Uterus (tissue), 4 donors: ENCODE data around the gene CCDC54. TPM values are rescaled to one million over a fixed set of nuclear protein-coding genes. Genes with fewer than 3 reads are reported as not detected.
"Not testable (repeated sequence)": the region's sequence is repeated elsewhere in the genome, so short reads cannot be mapped to it uniquely, and the experiment has no call there.

ENCODE experiments used
- DNase-seq, 2 donors: peaks; one replicate each; pipeline ENCODE4 v3.0.0-alpha.2; 2019 to 2020
- H3K27ac ChIP-seq, 2 donors: fragments of 200-600 bp; sonication (generic); 1 replicate in 1 of 2; 2 replicates in 1 of 2; pipeline ENCODE4 v1.5.1; 2016 to 2018
- H3K27me3 ChIP-seq, 2 donors: fragments of 200-600 bp; sonication (generic); one replicate each; pipeline ENCODE4 v1.5.1; 2018 to 2019; ENCODE audit warnings: control low read depth in 1 of 2
- H3K36me3 ChIP-seq, 2 donors: fragments of 200-600 bp; sonication (generic); one replicate each; pipeline ENCODE4 v1.5.1; 2019; ENCODE audit warnings: control low read depth in 1 of 2
- H3K4me1 ChIP-seq, 2 donors: fragments of 200-600 bp; sonication (generic); one replicate each; pipeline ENCODE4 v1.5.1; 2018 to 2019; ENCODE audit warnings: control low read depth in 1 of 2
- H3K4me3 ChIP-seq, 2 donors: fragments of 200-600 bp; sonication (generic); 1 replicate in 1 of 2; 2 replicates in 1 of 2; pipeline ENCODE4 v1.5.1; 2018 to 2019; ENCODE audit warnings: mild to moderate bottlenecking in 1 of 2
- H3K9me3 ChIP-seq, 2 donors: fragments of 200-600 bp; sonication (generic); one replicate each; pipeline ENCODE4 v1.5.1; 2019; ENCODE audit warnings: control low read depth in 1 of 2
- POLR2A ChIP-seq, 2 donors: fragments of 450-650 bp; IDR thresholded peaks; one replicate each; pipeline ENCODE4 v1.6.1; 2016; ENCODE audit warnings: antibody characterized with exemption in 2 of 2, mild to moderate bottlenecking in 1 of 2, moderate library complexity in 1 of 2
- intact Hi-C: fragments of 100-400 bp; cut with DNase I; formaldehyde crosslinking; loops from one replicate; pipeline ENCODE4 v1.15.1; 2023; ENCODE audit warnings: low total_unique reads
- total RNA-seq, 4 donors: library from RNA; depleted of rRNA in 3 of 4; stranded (reverse); fragments of >200 nt in 3 of 4; gene quantifications; one replicate each; pipeline versions ENCODE4 v1.1.0 to v1.2.4, GENCODE V29; 2014 to 2023
- TF ChIP-seq, protein P1 (sequence below), 4 experiments: fragments of 200-600 bp in 2 of 4; fragments of 450-650 bp in 2 of 4; sonication (generic) in 2 of 4; IDR thresholded peaks; one replicate each; pipeline ENCODE4 v1.5.1; 2016 to 2019; ENCODE audit warnings: antibody characterized with exemption in 4 of 4, mild to moderate bottlenecking in 2 of 4, moderate library complexity in 1 of 4
- donor health status: DM: yes; HTN: yes; CAD: no.

Gene CCDC54
- not detected for total RNA-seq

DNA sequence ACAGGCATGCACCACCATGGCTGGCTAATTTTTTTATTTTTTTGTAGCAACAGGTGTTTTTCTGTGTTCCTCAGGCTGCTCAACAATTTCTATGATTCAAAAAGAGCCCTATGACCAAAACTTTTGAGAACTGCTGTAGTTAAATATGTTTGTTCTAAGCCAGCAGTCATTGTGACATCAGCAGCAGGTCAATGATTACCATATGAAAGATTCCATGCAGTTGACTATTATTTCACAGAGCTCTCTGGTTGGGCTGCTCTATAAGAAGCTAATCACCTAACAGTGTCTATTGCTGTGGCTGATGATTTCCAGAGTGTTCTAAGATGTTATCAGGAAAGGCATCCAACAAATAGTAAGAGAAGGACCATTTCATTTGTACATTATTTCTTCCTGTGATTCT lies at the start of gene CCDC54:
Gene CCDC54 (plus strand): TSS at position 289 of the 400 bp plus-strand sequence. CDS start 149 bp downstream, outside the sequence.
- Histone ChIP-seq H3K4me1 (no peaks in the 10 kb centered on the region), H3K9me3 (no peaks in the 10 kb centered on the region), H3K27me3 (no peaks in the 10 kb centered on the region), H3K4me3 (no peak within 1 kb of the TSS), H3K27ac (no peak within 1 kb of the TSS), H3K36me3 (no peaks in the 10 kb centered on the region)
- TF ChIP-seq POLR2A (IDR thresholded peaks at IDR 0.05) = no peak
- TF ChIP-seq, protein P1, sequence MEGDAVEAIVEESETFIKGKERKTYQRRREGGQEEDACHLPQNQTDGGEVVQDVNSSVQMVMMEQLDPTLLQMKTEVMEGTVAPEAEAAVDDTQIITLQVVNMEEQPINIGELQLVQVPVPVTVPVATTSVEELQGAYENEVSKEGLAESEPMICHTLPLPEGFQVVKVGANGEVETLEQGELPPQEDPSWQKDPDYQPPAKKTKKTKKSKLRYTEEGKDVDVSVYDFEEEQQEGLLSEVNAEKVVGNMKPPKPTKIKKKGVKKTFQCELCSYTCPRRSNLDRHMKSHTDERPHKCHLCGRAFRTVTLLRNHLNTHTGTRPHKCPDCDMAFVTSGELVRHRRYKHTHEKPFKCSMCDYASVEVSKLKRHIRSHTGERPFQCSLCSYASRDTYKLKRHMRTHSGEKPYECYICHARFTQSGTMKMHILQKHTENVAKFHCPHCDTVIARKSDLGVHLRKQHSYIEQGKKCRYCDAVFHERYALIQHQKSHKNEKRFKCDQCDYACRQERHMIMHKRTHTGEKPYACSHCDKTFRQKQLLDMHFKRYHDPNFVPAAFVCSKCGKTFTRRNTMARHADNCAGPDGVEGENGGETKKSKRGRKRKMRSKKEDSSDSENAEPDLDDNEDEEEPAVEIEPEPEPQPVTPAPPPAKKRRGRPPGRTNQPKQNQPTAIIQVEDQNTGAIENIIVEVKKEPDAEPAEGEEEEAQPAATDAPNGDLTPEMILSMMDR (IDR thresholded peaks at IDR 0.05) = no peak
- intact Hi-C loops = no loop called here
- DNase-seq = no peak

DNA sequence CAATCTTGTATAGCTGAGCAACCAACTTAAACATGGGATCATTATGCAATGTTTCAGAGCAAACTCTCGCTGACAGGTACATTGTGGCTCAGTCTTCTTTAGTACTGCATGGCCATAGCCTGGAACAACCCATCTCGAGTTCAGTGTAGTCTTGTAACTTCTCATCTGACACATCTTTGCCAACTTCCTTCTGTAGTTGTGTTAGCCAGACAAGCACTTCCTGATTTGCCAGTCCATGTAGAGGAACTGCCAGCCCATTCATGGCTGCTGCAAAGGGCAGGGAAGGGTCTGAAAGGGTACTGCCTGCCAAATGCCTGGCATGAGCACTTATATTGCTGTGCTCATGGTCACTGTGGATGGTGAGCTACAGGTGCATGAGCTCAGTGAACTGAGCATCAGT lies 49.2 kb upstream of the CCDC54 start:
- Histone ChIP-seq H3K4me1 (no peaks in the 10 kb centered on the region), H3K36me3 (no peaks in the 10 kb centered on the region), H3K27ac (no peak overlapping the region), H3K27me3 (no peaks in the 10 kb centered on the region), H3K9me3 (no peaks in the 10 kb centered on the region), H3K4me3 (no peak overlapping the region)
- no peak for DNase-seq
- TF ChIP-seq POLR2A (IDR thresholded peaks at IDR 0.05) = no peak
- TF ChIP-seq, protein P1 (IDR thresholded peaks at IDR 0.05) = no peak
- intact Hi-C loops = no loop called here

DNA sequence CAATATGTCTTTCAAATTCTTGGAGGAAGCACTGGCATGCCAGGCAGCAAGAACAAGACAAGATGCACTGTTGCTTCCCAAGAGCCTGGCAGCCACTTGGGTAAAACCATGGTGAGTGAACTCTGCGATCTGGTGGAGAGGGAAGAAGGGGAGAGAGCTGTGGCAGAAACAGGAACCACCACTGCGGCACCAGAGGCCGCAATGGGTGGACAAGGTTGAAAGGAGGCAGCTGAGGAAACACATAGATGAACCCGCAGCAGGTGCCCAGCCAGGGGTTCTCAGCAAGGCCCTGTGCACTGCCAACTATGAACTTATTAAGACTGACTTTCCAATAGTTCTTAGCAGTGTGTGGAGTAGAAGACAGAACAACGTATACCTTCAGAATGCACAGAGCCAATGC lies 48.2 kb upstream of the CCDC54 start:
- no peaks in the 10 kb centered on the region for H3K9me3 ChIP-seq
- TF ChIP-seq, protein P1 (IDR thresholded peaks at IDR 0.05) = no peak
- TF ChIP-seq POLR2A (IDR thresholded peaks at IDR 0.05) = no peak
- DNase-seq = no peak
- no peak overlapping the region for H3K27ac ChIP-seq
- H3K4me1 ChIP-seq = no peaks in the 10 kb centered on the region
- no peak overlapping the region for H3K4me3 ChIP-seq
- no peaks in the 10 kb centered on the region for H3K27me3 ChIP-seq
- intact Hi-C loops = no loop called here
- no peaks in the 10 kb centered on the region for H3K36me3 ChIP-seq

DNA sequence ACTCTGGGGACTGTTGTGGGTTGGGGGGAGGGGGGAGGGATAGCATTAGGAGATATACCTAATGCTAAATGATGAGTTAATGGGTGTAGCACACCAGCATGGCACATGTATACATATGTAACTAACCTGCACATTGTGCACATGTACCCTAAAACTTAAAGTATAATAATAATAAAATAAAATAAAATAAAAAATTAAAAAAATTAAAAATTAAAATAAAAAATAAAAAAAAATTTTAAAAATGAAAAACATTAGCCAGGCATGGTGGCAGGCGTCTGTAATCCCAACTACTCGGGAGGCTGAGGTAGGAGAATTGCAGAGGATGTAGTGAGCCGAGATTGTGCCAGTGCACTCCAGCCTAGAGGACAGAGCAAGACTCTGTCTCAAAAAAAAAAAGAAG lies 37.5 kb upstream of the CCDC54 start:
- H3K36me3 ChIP-seq, intact Hi-C loops, H3K27me3 ChIP-seq, H3K9me3 ChIP-seq, H3K4me3 ChIP-seq, DNase-seq, H3K27ac ChIP-seq, H3K4me1 ChIP-seq: not testable (repeated sequence)

DNA sequence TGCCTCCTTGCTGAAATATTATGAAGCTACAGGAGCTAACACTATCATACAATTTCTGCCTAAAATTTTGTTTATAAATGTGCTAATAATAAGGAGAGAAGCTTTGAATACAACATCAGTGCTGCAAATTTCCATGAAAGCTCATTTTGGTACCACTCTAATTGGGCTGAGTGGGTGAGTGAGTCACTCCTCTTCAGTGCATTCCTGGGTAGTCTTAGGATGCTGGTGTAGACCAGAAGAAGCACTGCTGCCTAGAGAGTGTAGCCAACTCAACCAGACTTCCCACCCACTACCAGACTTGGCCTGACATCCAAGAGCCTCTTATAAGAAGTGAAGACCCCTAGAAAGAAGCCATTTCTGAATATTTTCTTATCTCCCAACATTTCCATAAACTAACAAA lies 32.5 kb upstream of the CCDC54 start:
- no peaks in the 10 kb centered on the region for H3K36me3 ChIP-seq
- H3K27ac ChIP-seq = no peak overlapping the region
- H3K9me3 ChIP-seq = no peaks in the 10 kb centered on the region
- H3K4me1 ChIP-seq = no peaks in the 10 kb centered on the region
- no peaks in the 10 kb centered on the region for H3K27me3 ChIP-seq
- intact Hi-C loops = no loop called here
- no peak overlapping the region for H3K4me3 ChIP-seq
- TF ChIP-seq, protein P1 (IDR thresholded peaks at IDR 0.05) = no peak
- TF ChIP-seq POLR2A (IDR thresholded peaks at IDR 0.05) = no peak
- DNase-seq = no peak

DNA sequence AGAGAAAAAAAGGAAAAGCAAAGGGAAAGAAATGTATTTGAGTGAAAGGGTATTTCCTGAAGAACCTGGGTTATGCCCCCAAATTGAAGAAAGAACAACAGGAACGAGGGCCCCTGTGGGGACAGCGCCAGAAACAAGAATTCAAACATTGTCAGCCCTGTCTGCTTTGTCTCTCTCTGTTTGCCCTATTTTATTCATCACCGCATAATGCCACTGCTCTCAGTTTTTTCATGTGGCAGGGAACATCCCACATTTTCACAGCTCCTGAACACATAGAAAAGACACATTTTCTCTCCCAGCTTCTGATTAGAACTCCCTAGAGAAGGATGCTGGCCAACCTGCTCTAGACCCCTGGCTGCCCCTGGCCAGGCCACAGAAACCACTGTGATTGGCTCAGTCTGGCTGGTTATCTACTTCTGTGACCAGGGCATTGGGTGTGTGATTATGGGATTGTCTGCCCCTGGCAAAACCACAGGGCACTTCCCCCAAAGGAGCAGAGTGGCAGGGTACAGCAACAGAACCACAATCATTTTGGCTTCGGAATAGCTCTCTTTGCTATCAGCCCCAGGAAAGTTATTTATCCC lies 31.3 kb upstream of the CCDC54 start:
- Histone ChIP-seq H3K27ac (no peak overlapping the region), H3K9me3 (no peaks in the 10 kb centered on the region), H3K4me1 (no peaks in the 10 kb centered on the region), H3K36me3 (no peaks in the 10 kb centered on the region), H3K27me3 (no peaks in the 10 kb centered on the region), H3K4me3 (no peak overlapping the region)
- TF ChIP-seq, protein P1 (IDR thresholded peaks at IDR 0.05) = no peak
- TF ChIP-seq POLR2A (IDR thresholded peaks at IDR 0.05) = no peak
- intact Hi-C loops = no loop called here
- no peak for DNase-seq
